Measurements from ENCODE around the gene KCNH5.

Gene KCNH5

GRCh38 chr14:62954165-62954564 is 91.1 kb downstream of the KCNH5 start:
- in situ Hi-C loops (cut with HindIII; ENCODE audit: low pct_unique_long_range_greater_than_20kb, low sequenced_read_pairs), result no loop called here
- no peak for DNase-seq (ENCODE audit: low read depth in 1 of 2, low spot score in 1 of 2)

GRCh38 chr14:62952226-62952625 is 93.0 kb downstream of the KCNH5 start:
- no peak for TF ChIP-seq JUND (IDR thresholded peaks at IDR 0.05; ENCODE audit: low read depth)
- in situ Hi-C loops (cut with HindIII; ENCODE audit: low pct_unique_long_range_greater_than_20kb, low sequenced_read_pairs), result no loop called here
- DNase-seq (ENCODE audit: low read depth in 1 of 2, low spot score in 1 of 2), result no peak

More at GRCh38 chr14:62954165-62954564, 91.1 kb downstream of the KCNH5 start:
- no peak for TF ChIP-seq JUND (IDR thresholded peaks at IDR 0.05; ENCODE audit: low read depth)

GRCh38 chr14:62947301-62947700 is 98.0 kb downstream of the KCNH5 start:
- no peak for TF ChIP-seq JUND (IDR thresholded peaks at IDR 0.05; ENCODE audit: low read depth)
- no peak for DNase-seq (ENCODE audit: low read depth in 1 of 2, low spot score in 1 of 2)
- in situ Hi-C loops (cut with HindIII; ENCODE audit: low pct_unique_long_range_greater_than_20kb, low sequenced_read_pairs), result no loop called here

GRCh38 chr14:62946221-62946620 is 99.0 kb downstream of the KCNH5 start:
- in situ Hi-C loops (cut with HindIII; ENCODE audit: low pct_unique_long_range_greater_than_20kb, low sequenced_read_pairs), result no loop called here
- DNase-seq (ENCODE audit: low read depth in 1 of 2, low spot score in 1 of 2), result no peak
- no peak for TF ChIP-seq JUND (IDR thresholded peaks at IDR 0.05; ENCODE audit: low read depth)

GRCh38 chr14:62943202-62943601 is 102.1 kb downstream of the KCNH5 start:
- TF ChIP-seq JUND (IDR thresholded peaks at IDR 0.05; ENCODE audit: low read depth), result no peak
- DNase-seq (ENCODE audit: low read depth in 1 of 2, low spot score in 1 of 2), result no peak
- in situ Hi-C loops (cut with HindIII; ENCODE audit: low pct_unique_long_range_greater_than_20kb, low sequenced_read_pairs), result no loop called here

- no peak for TF ChIP-seq JUND (IDR thresholded peaks at IDR 0.05; ENCODE audit: low read depth)
- peak in 1 of 2 experiments; percentile 38 for DNase-seq (ENCODE audit: low read depth in 1 of 2, low spot score in 1 of 2)
- in situ Hi-C loops (cut with HindIII; ENCODE audit: low pct_unique_long_range_greater_than_20kb, low sequenced_read_pairs), result no loop called here
These were observed 105.3 kb downstream of the KCNH5 start for GRCh38 chr14:62939970-62940369.

GRCh38 chr14:62938778-62939177 is 106.5 kb downstream of the KCNH5 start:
- no peak for TF ChIP-seq JUND (IDR thresholded peaks at IDR 0.05; ENCODE audit: low read depth)
- in situ Hi-C loops (cut with HindIII; ENCODE audit: low pct_unique_long_range_greater_than_20kb, low sequenced_read_pairs), result no loop called here
- no peak for DNase-seq (ENCODE audit: low read depth in 1 of 2, low spot score in 1 of 2)

GRCh38 chr14:62934439-62934838 is 110.8 kb downstream of the KCNH5 start:
- DNase-seq (ENCODE audit: low read depth in 1 of 2, low spot score in 1 of 2), result no peak
- in situ Hi-C loops (cut with HindIII; ENCODE audit: low pct_unique_long_range_greater_than_20kb, low sequenced_read_pairs), result no loop called here
- TF ChIP-seq JUND (IDR thresholded peaks at IDR 0.05; ENCODE audit: low read depth), result no peak

GRCh38 chr14:62921466-62921865 is 123.8 kb downstream of the KCNH5 start:
- in situ Hi-C loops (cut with HindIII; ENCODE audit: low pct_unique_long_range_greater_than_20kb, low sequenced_read_pairs), result no loop called here
- TF ChIP-seq JUND (IDR thresholded peaks at IDR 0.05; ENCODE audit: low read depth), result no peak
- no peak for DNase-seq (ENCODE audit: low read depth in 1 of 2, low spot score in 1 of 2)

- DNase-seq (ENCODE audit: low read depth in 1 of 2, low spot score in 1 of 2), result no peak
- in situ Hi-C loops (cut with HindIII; ENCODE audit: low pct_unique_long_range_greater_than_20kb, low sequenced_read_pairs), result no loop called here
These were observed 128.7 kb downstream of the KCNH5 start for GRCh38 chr14:62916551-62916950.

GRCh38 chr14:62914873-62915272 is 130.4 kb downstream of the KCNH5 start:
- TF ChIP-seq JUND (IDR thresholded peaks at IDR 0.05; ENCODE audit: low read depth), result no peak
- DNase-seq (ENCODE audit: low read depth in 1 of 2, low spot score in 1 of 2), result peak in 1 of 2 experiments; percentile 25
- in situ Hi-C loops (cut with HindIII; ENCODE audit: low pct_unique_long_range_greater_than_20kb, low sequenced_read_pairs), result no loop called here

More at GRCh38 chr14:62916551-62916950, 128.7 kb downstream of the KCNH5 start:
- no peak for TF ChIP-seq JUND (IDR thresholded peaks at IDR 0.05; ENCODE audit: low read depth)

GRCh38 chr14:62914025-62914424 is 131.2 kb downstream of the KCNH5 start:
- no peak for DNase-seq (ENCODE audit: low read depth in 1 of 2, low spot score in 1 of 2)
- in situ Hi-C loops (cut with HindIII; ENCODE audit: low pct_unique_long_range_greater_than_20kb, low sequenced_read_pairs), result no loop called here
- TF ChIP-seq JUND (IDR thresholded peaks at IDR 0.05; ENCODE audit: low read depth), result no peak

- in situ Hi-C loops (cut with HindIII; ENCODE audit: low pct_unique_long_range_greater_than_20kb, low sequenced_read_pairs), result no loop called here
- no peak for DNase-seq (ENCODE audit: low read depth in 1 of 2, low spot score in 1 of 2)
- TF ChIP-seq JUND (IDR thresholded peaks at IDR 0.05; ENCODE audit: low read depth), result no peak
These were observed 136.8 kb downstream of the KCNH5 start for GRCh38 chr14:62908506-62908905.

GRCh38 chr14:62905566-62905965 is 139.7 kb downstream of the KCNH5 start:
- no peak for DNase-seq (ENCODE audit: low read depth in 1 of 2, low spot score in 1 of 2)
- no peak for TF ChIP-seq JUND (IDR thresholded peaks at IDR 0.05; ENCODE audit: low read depth)
- in situ Hi-C loops (cut with HindIII; ENCODE audit: low pct_unique_long_range_greater_than_20kb, low sequenced_read_pairs), result no loop called here
